ENCODE measurements around the gene NCOA1. TPM values are rescaled to one million over a fixed set of nuclear protein-coding genes. Genes with fewer than 3 reads are reported as not detected.
"Not testable (repeated sequence)": the region's sequence is repeated elsewhere in the genome, so short reads cannot be mapped to it uniquely, and the experiment has no call there.

The NCOA1 gene
- total and polyA plus RNA-seq, 8 donors: 6.2 to 27.0 (median 17.3) TPM

- no peak for TF ChIP-seq CTCF (IDR thresholded peaks at IDR 0.05)
- intact Hi-C loops (cut with DNase I): no loop called here
- Histone ChIP-seq H3K36me3 (no peaks in the 10 kb centered on the region), H3K27ac (peak overlapping the region in 1 of 4 donors; percentile 37), H3K27me3 (no peaks in the 10 kb centered on the region), H3K4me1 (peaks cover 0 to 15% (median 0%) of the 10 kb centered on the region in 3 donors), H3K9me3 (no peaks in the 10 kb centered on the region), H3K4me3 (no peak overlapping the region)
- WGBS, 2 donors: 63 to 65% methylated on average over 5 of the region's 5 CpGs
- DNase-seq: peak in 1 of 6 donors; percentile 19
- peak in 3 of 4 donors; percentile 67 to 87 (median 87) for ATAC-seq
- no peak for FAIRE-seq
These were observed 8.6 kb upstream of the NCOA1 start for GRCh38 chr2:24482251-24482971.

GRCh38 chr2:24482972-24483300 is 8.1 kb upstream of the NCOA1 start:
- no peak for FAIRE-seq
- H3K27ac ChIP-seq: no peak overlapping the region
- WGBS, 2 donors: 63 to 80% methylated on average over 3 of the region's 3 CpGs
- H3K4me1 ChIP-seq: peaks cover 0 to 15% (median 0%) of the 10 kb centered on the region in 3 donors
- H3K36me3 ChIP-seq: no peaks in the 10 kb centered on the region
- intact Hi-C loops (cut with DNase I): no loop called here
- H3K9me3 ChIP-seq: no peaks in the 10 kb centered on the region
- H3K4me3 ChIP-seq: no peak overlapping the region
- no peak for TF ChIP-seq CTCF (IDR thresholded peaks at IDR 0.05)
- H3K27me3 ChIP-seq: no peaks in the 10 kb centered on the region
- ATAC-seq: no peak
- DNase-seq: no peak

- intact Hi-C loops (cut with DNase I); H3K9me3 ChIP-seq; FAIRE-seq; H3K36me3 ChIP-seq; ATAC-seq; H3K27me3 ChIP-seq; DNase-seq; H3K4me3 ChIP-seq; H3K27ac ChIP-seq: not testable (repeated sequence)
- 86 to 92% methylated on average over 6 of the region's 6 CpGs for WGBS, 2 donors
- H3K4me1 ChIP-seq: peaks cover 0 to 17% (median 0%) of the 10 kb centered on the region in 3 donors
These were observed 6.4 kb upstream of the NCOA1 start for GRCh38 chr2:24484677-24485076.

- Histone ChIP-seq H3K9me3 (no peaks in the 10 kb centered on the region), H3K36me3 (no peaks in the 10 kb centered on the region), H3K27me3 (no peaks in the 10 kb centered on the region), H3K27ac (no peak overlapping the region), H3K4me3 (no peak overlapping the region), H3K4me1 (peaks cover 0 to 22% (median 0%) of the 10 kb centered on the region in 3 donors)
- WGBS, 2 donors: 76 to 97% methylated on average over 3 of the region's 3 CpGs
- intact Hi-C loops (cut with DNase I): no loop called here
- TF ChIP-seq CTCF (IDR thresholded peaks at IDR 0.05): no peak
- ATAC-seq: no peak
- no peak for DNase-seq
- FAIRE-seq: no peak
These were observed 5.9 kb upstream of the NCOA1 start for GRCh38 chr2:24485197-24485596.

GRCh38 chr2:24486636-24487205 is 4.3 kb upstream of the NCOA1 start:
- H3K27me3 ChIP-seq: no peaks in the 10 kb centered on the region
- no peaks in the 10 kb centered on the region for H3K36me3 ChIP-seq
- no peak for TF ChIP-seq CTCF (IDR thresholded peaks at IDR 0.05)
- DNase-seq (no peak), ATAC-seq (no peak), FAIRE-seq (no peak)
- H3K4me1 ChIP-seq: peaks cover 0 to 24% (median 0%) of the 10 kb centered on the region in 3 donors
- no peaks in the 10 kb centered on the region for H3K9me3 ChIP-seq
- H3K27ac ChIP-seq: no peak overlapping the region
- 42% methylated on average over 3 of the region's 3 CpGs for WGBS, 2 donors
- intact Hi-C loops (cut with DNase I): no loop called here
- no peak overlapping the region for H3K4me3 ChIP-seq

Data from pancreas (tissue), 10 donors.